Osteocyte (in vitro differentiated cells): ENCODE measurements around the gene CYB5A. TPM values are rescaled to one million over a fixed set of nuclear protein-coding genes. Genes with fewer than 3 reads are reported as not detected.

ENCODE experiments used
- DNase-seq: peaks from one replicate; pipeline ENCODE4 v3.0.0; 2021; ENCODE audit warnings: mixed read lengths; ENCODE audit not compliant: unreplicated experiment; ENCODE audit errors: extremely low spot score
- H3K27ac Mint-ChIP-seq: one replicate; pipeline ENCODE4 v1.8.0; 2021; ENCODE audit warnings: mild to moderate bottlenecking, mixed read lengths; ENCODE audit not compliant: unreplicated experiment
- H3K27me3 Mint-ChIP-seq: one replicate; pipeline ENCODE4 v1.8.0; 2021; ENCODE audit warnings: mixed read lengths; ENCODE audit not compliant: unreplicated experiment
- H3K36me3 Mint-ChIP-seq: one replicate; pipeline ENCODE4 v1.8.0; 2021; ENCODE audit warnings: mixed read lengths; ENCODE audit not compliant: unreplicated experiment
- H3K4me1 Mint-ChIP-seq: one replicate; pipeline ENCODE4 v1.8.0; 2021; ENCODE audit warnings: mixed read lengths; ENCODE audit not compliant: unreplicated experiment
- H3K4me3 Mint-ChIP-seq: one replicate; pipeline ENCODE4 v1.8.0; 2021; ENCODE audit warnings: mild to moderate bottlenecking, moderate library complexity, mixed read lengths; ENCODE audit not compliant: unreplicated experiment
- H3K9me3 Mint-ChIP-seq: one replicate; pipeline ENCODE4 v1.8.0; 2021; ENCODE audit warnings: mixed read lengths; ENCODE audit not compliant: unreplicated experiment
- total RNA-seq: library from RNA; stranded (reverse); gene quantifications from 2 replicates; pipeline ENCODE4 v1.2.1, GENCODE V29; 2021
- TF ChIP-seq, protein P1 (sequence below): fragments of 200-600 bp; sonication (generic); IDR thresholded peaks from 2 replicates; pipeline ENCODE4 v1.5.0; 2021; ENCODE audit warnings: antibody characterized with exemption, mild to moderate bottlenecking, moderate library complexity

CYB5A gene
- total RNA-seq, 1 donor from 2014 or later: 28.2 TPM

DNA sequence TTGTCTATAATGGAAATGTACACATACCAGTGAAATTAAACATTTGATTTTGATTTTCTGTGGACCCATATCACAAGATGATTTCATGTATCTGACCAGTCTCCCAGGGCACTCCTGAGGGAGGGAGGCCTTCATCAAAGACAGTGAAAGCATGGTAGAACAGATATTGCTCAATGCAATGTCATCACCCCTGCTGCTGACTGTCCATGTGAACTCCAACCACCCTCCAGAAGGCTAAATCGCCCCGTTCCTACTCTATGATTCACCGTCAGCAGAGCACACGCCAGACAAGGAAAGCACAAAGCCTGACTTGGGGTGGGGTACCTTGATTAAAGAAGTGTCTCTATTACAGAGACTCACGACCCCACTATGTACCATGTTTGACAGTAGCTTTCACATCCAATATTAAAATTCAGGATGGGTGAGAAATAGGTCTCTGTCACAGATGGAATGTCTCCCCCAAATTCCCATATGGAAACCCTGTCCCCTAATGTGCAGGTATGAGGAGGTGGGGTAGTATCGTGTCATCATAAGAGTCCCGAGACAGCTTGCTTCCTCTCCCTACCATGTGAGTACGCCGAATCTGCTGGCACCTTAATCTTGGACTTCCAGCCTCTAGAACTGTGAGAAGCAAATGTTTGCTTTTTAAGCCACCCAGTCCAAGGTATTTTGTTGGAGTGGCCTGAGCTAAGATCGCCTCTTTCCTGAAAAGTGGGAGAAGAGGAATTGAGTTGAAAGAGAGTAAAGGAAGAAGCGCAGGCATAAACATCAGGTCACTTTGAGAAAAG is 42.4 kb downstream of the CYB5A start:
- H3K27ac Mint-ChIP-seq: no peak overlapping the region
- DNase-seq: no peak
- H3K9me3 Mint-ChIP-seq: no peaks in the 10 kb centered on the region
- TF ChIP-seq, protein P1, sequence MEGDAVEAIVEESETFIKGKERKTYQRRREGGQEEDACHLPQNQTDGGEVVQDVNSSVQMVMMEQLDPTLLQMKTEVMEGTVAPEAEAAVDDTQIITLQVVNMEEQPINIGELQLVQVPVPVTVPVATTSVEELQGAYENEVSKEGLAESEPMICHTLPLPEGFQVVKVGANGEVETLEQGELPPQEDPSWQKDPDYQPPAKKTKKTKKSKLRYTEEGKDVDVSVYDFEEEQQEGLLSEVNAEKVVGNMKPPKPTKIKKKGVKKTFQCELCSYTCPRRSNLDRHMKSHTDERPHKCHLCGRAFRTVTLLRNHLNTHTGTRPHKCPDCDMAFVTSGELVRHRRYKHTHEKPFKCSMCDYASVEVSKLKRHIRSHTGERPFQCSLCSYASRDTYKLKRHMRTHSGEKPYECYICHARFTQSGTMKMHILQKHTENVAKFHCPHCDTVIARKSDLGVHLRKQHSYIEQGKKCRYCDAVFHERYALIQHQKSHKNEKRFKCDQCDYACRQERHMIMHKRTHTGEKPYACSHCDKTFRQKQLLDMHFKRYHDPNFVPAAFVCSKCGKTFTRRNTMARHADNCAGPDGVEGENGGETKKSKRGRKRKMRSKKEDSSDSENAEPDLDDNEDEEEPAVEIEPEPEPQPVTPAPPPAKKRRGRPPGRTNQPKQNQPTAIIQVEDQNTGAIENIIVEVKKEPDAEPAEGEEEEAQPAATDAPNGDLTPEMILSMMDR: no peak
- no peak overlapping the region for H3K4me3 Mint-ChIP-seq
- peaks cover 13% of the 10 kb centered on the region for H3K36me3 Mint-ChIP-seq
- peaks cover 4% of the 10 kb centered on the region for H3K27me3 Mint-ChIP-seq
- H3K4me1 Mint-ChIP-seq: peaks cover 12% of the 10 kb centered on the region

DNA sequence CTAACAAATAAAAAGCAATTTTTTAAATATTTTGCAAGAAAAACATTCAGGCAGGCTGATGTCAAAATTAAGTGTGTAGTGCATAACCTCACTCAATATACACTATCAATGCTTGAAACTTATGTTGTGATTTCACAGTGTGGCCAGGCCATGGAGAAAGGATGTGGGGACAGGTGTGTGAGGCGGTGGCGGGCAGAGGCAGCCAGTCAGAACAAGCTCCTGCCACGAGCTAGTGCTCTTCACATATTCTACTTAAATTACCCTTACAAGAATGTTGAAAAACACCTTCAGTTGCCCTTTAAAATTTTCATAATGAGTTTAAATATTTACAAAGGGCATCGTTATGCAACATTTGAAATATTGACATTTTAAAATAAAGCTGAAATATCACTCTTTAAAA is 43.2 kb downstream of the CYB5A start:
- TF ChIP-seq, protein P1: no peak
- Mint-ChIP-seq H3K36me3 (peaks cover 13% of the 10 kb centered on the region), H3K9me3 (no peaks in the 10 kb centered on the region), H3K27me3 (peaks cover 4% of the 10 kb centered on the region), H3K4me3 (no peak overlapping the region), H3K4me1 (peaks cover 12% of the 10 kb centered on the region), H3K27ac (no peak overlapping the region)
- no peak for DNase-seq

DNA sequence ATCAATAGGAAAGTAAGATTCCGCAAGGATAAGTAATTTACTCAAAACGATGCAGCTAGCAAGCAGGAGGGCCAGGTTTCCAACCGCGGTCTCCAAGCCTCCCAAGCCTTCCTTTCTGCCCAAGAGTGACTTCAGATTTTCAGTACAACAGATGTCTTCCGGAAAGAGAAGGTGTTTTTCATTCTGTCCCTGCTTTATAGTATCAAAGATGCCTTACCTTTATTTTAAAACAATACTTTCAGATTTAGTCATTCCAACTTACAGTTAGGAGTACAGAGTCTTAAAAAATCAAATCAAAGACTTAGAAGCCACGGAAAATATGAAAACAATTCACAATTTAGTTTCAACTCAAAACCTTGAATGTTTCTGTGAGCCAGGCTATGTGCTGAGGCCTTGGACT is 43.6 kb downstream of the CYB5A start:
- Mint-ChIP-seq H3K4me3 (no peak overlapping the region), H3K27me3 (peaks cover 4% of the 10 kb centered on the region), H3K27ac (no peak overlapping the region), H3K36me3 (peaks cover 12% of the 10 kb centered on the region), H3K4me1 (peaks cover 12% of the 10 kb centered on the region), H3K9me3 (no peaks in the 10 kb centered on the region)
- DNase-seq: no peak
- TF ChIP-seq, protein P1: no peak

DNA sequence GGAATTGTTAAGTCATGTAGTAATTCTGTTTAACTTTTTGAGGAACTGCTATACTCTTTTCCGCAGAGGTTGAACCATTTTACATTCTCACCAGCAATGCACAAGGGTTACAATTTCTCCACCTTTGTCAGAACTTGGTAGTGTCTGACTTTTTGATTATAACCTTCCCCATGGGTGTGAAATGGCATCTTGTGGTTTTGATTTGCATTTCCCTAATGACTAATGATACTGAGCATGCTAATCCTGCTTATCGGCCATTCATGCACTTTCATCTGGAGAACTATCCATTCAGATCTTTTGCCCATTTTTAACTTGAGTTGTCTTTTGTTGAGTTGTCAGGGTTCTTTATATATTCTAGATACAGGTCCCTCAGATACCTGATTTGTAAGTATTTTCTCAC is 47.2 kb downstream of the CYB5A start:
- Mint-ChIP-seq H3K9me3 (no peaks in the 10 kb centered on the region), H3K4me1 (no peaks in the 10 kb centered on the region), H3K36me3 (no peaks in the 10 kb centered on the region), H3K27ac (no peak overlapping the region), H3K4me3 (no peak overlapping the region), H3K27me3 (peaks cover 21% of the 10 kb centered on the region)
- no peak for DNase-seq
- TF ChIP-seq, protein P1: no peak

DNA sequence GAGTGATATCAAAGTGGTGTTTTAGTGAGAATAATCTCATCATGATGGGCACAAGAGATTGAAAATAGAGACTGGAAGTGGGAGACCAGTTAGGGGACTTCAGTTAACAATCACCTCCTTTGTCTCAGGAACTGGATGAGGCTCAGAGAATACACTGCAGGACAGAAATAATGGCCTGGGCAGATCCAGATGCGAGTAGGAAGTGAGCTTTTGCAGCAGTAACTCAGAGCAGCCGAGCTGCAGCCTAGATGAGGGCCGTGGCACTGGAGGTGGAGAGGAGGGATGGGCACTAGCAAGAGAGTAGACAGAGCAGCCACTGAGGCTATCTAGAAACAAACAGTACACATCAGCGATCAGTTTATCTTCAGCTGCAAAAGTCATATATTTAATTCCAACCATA is 48.6 kb downstream of the CYB5A start:
- peaks cover 30% of the 10 kb centered on the region for H3K27me3 Mint-ChIP-seq
- H3K36me3 Mint-ChIP-seq: no peaks in the 10 kb centered on the region
- DNase-seq: no peak
- H3K4me3 Mint-ChIP-seq: no peak overlapping the region
- TF ChIP-seq, protein P1: no peak
- no peaks in the 10 kb centered on the region for H3K4me1 Mint-ChIP-seq
- no peaks in the 10 kb centered on the region for H3K9me3 Mint-ChIP-seq
- H3K27ac Mint-ChIP-seq: no peak overlapping the region
